CD4-positive, alpha-beta T cell treated with Interleukin-4 for 1 hour (primary cell): ENCODE measurements around the gene ZSCAN30.

Source experiments
- DNase-seq, 2 donors: peaks; one replicate each; pipeline ENCODE4 v3.0.0-alpha.2; 2020 to 2022

ZSCAN30 gene

GRCh38 chr18:35278969-35279368, 11.1 kb downstream of the ZSCAN30 start:
- no peak for DNase-seq

- DNase-seq, result no peak
Measured at GRCh38 chr18:35278085-35278484, 11.9 kb downstream of the ZSCAN30 start.

DNA sequence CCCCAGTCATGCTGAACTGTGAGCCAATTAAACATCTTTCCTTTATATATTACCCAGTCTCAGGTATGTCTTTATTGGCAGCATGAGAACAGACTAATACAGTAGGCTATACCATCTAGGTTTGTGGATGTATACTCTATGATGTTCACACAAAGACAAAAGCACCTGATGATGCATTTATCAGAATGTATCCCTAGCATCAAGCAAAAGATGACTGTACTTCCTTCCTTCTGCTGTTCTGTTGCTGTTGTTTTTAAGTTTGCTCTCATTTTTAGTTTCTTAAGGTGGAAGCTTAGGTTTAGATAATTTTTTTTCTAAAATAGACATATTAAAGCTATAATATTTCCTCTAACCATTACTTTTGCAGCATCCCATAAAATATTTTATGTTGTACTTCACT, 12.4 kb downstream of the ZSCAN30 start:
- no peak for DNase-seq

DNA sequence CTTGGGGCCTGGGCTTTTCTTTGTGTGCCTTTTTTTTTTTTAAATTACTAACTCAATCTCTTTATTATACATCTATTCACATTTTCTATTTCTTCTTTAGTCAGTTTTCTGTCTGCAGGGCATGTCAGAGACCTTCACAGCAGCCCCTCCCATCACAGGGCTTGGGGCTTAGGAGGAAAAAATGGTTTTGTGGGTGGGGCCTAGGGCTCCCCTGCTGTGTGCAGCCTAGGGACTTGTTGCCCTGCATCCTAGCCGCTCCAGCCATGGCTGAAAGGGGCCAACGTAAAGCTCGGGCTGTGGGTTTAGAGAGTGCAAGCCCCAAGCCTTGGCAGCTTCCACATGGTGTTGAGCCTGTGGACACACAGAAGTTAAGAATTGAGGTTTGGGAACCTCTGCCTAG, 13.8 kb downstream of the ZSCAN30 start:
- no peak for DNase-seq

- DNase-seq, result no peak
Measured at GRCh38 chr18:35271656-35272055, 18.4 kb downstream of the ZSCAN30 start.

- no peak for DNase-seq
Measured at GRCh38 chr18:35268821-35269220, 21.2 kb downstream of the ZSCAN30 start.

GRCh38 chr18:35267809-35268208, 22.2 kb downstream of the ZSCAN30 start:
- no peak for DNase-seq

GRCh38 chr18:35267161-35267651, 22.8 kb downstream of the ZSCAN30 start:
- DNase-seq, result peak; percentile 79 to 80

DNA sequence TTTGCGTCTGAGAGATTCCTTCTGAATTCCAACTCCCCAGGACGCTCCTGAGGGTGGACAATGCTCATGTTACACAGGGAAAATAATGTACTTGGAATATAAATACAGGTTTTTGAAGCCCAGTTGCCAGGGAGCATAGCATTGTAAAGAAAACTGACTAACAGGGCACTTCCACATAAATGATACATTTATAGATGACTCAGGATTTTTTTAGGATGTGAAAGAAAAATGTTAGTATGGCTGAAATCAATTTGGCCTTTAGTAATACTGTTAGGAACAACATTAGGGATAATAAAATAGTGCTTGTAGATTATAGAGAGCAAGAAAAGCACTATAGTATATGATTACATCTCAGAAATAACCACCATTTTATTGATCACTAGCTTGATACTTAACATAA, 25.6 kb downstream of the ZSCAN30 start:
- DNase-seq, result no peak

DNA sequence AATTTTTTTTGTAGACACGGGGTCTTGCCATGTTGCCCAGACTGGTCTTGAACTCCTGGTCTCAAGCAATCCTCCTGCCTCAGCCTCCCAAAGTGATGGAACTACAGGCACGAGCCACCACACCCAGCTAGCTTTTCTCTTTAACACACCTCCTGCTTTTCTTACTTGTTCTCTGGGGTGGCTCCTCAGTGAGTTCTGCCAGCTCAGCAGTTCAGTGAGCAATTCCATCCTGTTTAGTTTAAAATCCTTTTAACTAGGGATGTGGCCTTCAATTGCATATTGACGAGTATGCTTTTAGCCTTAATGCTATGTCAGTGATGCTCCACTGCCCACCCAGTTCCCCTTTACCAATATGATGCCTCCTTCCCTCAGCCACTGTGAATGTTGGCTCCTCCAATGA, 33.1 kb downstream of the ZSCAN30 start:
- no peak for DNase-seq

- DNase-seq, result no peak
Measured at GRCh38 chr18:35253655-35254287, 36.3 kb downstream of the ZSCAN30 start.

GRCh38 chr18:35252466-35252865, 37.6 kb downstream of the ZSCAN30 start:
- DNase-seq, result no peak

DNA sequence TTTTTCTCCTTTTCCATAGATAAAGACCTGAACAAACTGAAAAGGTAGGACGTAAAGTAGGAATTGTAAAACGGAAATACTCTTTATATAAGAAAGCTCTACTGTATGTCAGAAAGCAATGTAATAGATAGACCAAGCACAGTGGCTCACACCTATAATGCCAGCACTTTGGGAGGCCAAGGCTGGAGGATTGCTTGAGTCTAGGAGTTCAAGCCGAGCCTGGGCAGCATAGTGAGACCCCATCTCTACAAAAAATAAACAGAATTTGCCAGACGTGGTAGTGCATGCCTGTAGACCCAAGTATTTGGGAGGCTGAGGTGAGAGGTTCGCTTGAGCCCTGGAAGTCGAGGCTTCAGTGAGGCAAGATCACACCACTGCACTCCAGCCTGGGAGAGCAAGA, 41.6 kb downstream of the ZSCAN30 start:
- DNase-seq, result no peak

- no peak for DNase-seq
Measured at GRCh38 chr18:35247412-35248249, 42.4 kb downstream of the ZSCAN30 start.

DNA sequence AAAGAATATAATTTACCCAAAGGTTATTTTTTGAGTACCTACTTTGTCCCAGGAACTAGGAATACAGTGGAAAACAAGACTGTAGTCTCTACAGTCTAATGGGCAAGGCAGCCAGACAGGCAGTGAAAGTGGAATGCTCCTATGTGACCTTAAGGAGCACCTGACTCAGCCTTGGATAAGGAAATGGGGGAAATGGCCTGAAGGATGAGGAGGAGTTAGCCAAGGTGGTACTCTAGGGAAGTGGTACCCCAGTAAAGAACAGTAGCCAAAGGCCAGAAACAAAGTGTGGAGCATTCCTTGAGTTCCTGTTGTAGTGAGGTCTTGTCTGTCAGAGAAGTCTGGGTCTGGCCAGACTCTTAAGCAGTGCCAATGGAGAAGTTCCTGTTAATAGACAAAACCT, 43.2 kb downstream of the ZSCAN30 start:
- DNase-seq, result no peak

DNA sequence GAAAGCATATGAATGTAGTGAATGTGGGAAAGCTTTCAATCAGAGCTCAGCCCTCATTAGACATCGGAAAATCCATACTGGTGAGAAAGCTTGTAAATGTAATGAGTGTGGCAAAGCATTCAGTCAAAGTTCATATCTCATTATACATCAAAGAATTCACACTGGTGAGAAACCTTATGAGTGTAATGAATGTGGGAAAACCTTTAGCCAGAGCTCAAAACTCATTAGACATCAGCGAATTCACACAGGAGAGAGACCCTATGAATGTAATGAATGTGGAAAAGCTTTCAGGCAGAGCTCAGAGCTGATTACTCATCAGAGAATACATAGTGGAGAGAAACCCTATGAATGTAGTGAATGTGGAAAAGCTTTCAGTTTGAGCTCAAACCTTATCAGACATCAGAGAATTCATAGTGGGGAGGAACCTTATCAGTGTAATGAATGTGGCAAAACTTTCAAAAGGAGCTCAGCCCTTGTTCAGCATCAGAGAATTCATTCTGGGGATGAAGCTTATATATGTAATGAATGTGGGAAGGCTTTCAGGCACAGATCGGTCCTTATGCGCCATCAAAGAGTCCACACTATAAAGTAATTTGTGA, 44.2 kb downstream of the ZSCAN30 start:
- DNase-seq, result no peak

DNA sequence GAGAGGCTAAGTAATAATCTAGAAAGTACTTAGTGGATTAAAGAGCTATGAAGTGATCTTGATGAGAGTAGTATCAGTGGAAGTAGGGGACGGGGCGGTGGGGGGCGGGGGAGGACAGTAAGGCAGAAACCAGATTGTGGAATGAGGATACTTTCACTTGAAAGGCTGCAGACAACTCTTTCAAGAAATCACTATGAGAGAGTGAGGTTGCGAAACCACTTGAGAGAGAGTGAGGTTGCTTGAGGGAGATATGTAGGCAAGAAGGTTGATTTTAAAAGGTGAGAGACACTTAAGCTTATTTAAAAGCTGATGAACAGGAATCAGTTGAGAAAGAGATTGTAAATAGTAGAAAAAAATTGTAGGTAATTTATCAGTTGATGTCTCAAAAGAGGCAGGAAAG, 45.4 kb downstream of the ZSCAN30 start:
- no peak for DNase-seq

DNA sequence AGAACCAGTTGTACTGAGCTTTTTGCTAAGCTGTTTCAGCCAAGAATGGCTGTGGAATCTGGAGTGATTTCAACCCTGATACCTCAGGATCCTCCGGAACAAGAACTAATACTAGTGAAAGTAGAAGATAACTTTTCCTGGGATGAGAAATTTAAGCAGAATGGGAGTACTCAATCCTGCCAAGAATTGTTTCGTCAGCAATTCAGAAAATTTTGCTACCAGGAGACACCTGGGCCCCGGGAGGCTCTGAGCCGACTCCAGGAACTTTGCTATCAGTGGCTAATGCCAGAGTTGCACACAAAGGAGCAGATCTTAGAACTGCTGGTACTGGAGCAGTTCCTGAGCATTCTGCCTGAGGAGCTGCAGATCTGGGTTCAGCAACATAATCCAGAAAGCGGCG, 47.6 kb downstream of the ZSCAN30 start:
- no peak for DNase-seq

DNA sequence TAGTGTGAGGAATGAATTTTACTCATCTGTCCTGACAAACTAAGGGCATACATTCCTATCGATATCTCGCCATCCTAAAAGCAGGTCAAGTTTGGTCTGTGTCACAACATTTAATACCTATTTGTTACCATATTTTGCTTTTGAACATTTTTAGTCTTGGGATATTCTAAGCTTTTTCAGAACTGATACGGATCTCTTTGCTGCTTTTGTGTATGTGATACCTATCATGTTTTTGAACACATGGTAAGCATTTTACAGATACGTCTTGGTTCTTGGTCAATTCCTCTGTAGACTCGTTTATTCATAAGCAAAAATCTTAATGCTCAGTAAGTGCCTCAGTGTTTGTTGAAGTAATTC, 48.6 kb downstream of the ZSCAN30 start:
- DNase-seq, result no peak

DNA sequence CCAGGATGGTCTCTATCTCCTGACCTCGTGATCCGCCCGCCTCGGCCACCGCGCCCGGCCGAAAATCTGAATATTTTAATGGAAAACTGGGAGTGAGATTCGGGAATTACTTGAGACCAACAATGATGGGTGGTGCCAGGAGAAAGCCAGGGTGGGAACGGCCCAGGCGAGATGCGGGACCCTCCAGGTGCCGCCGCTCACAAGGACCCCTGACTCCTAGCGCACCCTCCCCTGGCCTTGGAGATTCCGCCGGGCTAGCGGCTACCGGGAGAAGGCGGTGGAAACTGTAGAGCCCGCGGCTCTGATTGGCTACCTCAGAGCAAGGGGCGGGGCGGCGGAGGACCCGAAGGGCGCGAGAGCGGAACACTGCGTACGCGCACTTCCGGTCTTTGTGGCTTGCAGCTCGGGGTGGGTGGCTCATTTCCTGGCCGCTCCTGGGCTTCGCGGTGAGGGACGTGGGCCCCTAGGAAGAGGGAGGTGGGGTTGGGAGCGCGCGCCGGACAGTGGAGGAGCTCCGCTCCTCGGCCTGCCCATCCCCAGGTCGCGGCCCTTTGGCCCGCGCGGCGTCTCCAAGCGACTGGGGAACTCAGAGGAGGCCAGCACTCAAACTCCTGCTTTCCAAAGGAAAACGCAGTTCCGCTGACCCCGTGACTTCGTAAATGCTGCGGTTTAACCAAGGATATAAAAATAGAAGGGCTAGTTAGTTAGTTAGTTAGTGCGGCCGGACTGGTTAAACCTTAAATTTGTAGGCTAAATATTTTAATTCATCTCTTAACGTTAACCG, 49.2 kb downstream of the ZSCAN30 start, which contains the start of gene ZNF397:
ZNF397 (plus strand) TSS at position 371 of the 784 bp plus-strand sequence. CDS start 1,437 bp downstream, outside the sequence.
- DNase-seq, result peak; percentile 96

- DNase-seq, result no peak
Measured at GRCh38 chr18:35239314-35239713, 50.7 kb downstream of the ZSCAN30 start.

DNA sequence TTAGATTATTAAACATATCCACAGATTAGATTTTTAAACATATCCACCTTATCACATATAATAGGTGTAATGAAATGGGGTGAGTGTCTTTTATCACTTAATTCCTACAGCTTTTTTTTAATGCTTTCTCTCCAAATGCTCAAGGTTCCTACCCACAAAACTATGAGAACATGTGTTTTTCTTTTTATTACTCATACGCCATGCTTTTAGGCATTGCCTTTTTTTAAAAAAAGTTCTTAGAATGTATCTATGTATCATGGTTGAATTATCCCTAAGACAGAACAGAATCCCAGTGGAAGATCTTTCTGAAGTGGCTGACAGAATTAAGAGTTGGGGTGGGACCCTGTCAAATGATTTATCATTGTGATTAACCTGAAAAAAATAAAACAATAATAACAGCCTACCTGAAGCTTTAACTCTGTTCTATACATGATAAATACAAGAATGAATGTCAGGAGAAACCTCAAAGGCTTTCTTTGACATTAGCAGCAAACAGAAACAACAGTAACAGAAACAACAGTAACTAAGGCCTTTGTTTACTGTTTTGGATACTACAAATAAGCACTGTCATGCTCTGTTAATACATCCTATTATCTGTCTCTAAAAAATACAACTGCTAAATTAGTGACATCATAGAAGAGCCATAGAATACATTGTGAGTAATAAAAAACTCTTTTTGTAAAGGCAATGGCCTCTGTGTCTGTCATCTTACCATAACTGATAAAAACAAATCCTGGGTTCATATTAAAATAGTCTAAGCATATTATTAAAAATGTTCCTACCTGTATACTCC, 53.3 kb downstream of the ZSCAN30 start:
- no peak for DNase-seq
